ENCODE results near the gene GLT8D1. TPM values are rescaled to one million over a fixed set of nuclear protein-coding genes. Genes with fewer than 3 reads are reported as not detected.

Gene GLT8D1
- total RNA-seq, 1 donor from 2014 or later, result 49.8 TPM

DNA sequence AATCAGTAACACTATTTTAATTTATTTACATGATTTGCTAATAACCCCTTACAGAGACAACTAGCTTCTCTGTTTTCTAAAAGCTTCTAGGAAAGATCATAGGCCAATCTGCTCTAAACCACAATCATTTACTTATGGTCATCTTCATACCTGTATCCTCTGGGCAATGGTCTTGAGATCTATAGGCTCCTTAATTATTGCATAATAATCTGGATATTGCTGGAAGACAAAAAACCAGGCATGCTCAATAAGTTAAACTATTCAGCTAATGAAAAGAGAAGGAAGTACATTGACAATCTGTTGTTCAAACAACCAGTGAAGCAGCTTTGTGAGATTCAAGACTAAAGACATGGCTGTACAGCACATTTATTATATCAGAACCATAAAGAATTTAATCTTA, 54.0 kb downstream of the GLT8D1 start:
- TF ChIP-seq, protein P1, sequence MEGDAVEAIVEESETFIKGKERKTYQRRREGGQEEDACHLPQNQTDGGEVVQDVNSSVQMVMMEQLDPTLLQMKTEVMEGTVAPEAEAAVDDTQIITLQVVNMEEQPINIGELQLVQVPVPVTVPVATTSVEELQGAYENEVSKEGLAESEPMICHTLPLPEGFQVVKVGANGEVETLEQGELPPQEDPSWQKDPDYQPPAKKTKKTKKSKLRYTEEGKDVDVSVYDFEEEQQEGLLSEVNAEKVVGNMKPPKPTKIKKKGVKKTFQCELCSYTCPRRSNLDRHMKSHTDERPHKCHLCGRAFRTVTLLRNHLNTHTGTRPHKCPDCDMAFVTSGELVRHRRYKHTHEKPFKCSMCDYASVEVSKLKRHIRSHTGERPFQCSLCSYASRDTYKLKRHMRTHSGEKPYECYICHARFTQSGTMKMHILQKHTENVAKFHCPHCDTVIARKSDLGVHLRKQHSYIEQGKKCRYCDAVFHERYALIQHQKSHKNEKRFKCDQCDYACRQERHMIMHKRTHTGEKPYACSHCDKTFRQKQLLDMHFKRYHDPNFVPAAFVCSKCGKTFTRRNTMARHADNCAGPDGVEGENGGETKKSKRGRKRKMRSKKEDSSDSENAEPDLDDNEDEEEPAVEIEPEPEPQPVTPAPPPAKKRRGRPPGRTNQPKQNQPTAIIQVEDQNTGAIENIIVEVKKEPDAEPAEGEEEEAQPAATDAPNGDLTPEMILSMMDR (IDR thresholded peaks at IDR 0.05; ENCODE audit: insufficient read depth, low read length, severe bottlenecking), result no peak
- no peak for FAIRE-seq
- H3K4me3 ChIP-seq (ENCODE audit: low read depth, low read length), result no peak overlapping the region
- peaks cover 6% of the 10 kb centered on the region for H3K36me3 ChIP-seq (ENCODE audit: control insufficient read depth, insufficient read depth, low read length)
- DNase-seq (ENCODE audit: low read depth), result no peak
- H3K27me3 ChIP-seq (ENCODE audit: control insufficient read depth, insufficient read depth, low read length), result no peaks in the 10 kb centered on the region

DNA sequence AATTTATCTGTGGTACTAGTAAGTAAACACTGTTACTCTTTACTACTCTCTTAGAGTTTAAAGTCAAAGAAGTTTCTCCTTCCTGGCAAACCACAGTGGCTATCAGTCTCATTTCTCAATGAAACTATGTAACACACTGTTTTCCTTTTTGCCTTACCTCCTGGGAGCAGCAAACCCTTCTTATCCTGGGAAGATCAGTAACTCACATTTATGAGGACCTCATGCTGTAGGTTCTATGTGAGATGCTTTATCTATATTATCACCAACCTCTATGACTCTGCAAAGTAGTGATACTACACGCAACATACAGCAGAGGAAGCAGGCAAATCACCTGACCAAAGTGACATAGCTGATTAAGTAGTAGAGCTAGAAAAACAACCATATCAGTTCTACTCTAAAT, 55.2 kb downstream of the GLT8D1 start:
- Histone ChIP-seq H3K27me3 (ENCODE audit: control insufficient read depth, insufficient read depth, low read length) (no peaks in the 10 kb centered on the region), H3K4me3 (ENCODE audit: low read depth, low read length) (no peak overlapping the region), H3K36me3 (ENCODE audit: control insufficient read depth, insufficient read depth, low read length) (peaks cover 6% of the 10 kb centered on the region)
- FAIRE-seq (no peak), DNase-seq (ENCODE audit: low read depth) (no peak)
- TF ChIP-seq, protein P1 (IDR thresholded peaks at IDR 0.05; ENCODE audit: insufficient read depth, low read length, severe bottlenecking), result no peak

DNA sequence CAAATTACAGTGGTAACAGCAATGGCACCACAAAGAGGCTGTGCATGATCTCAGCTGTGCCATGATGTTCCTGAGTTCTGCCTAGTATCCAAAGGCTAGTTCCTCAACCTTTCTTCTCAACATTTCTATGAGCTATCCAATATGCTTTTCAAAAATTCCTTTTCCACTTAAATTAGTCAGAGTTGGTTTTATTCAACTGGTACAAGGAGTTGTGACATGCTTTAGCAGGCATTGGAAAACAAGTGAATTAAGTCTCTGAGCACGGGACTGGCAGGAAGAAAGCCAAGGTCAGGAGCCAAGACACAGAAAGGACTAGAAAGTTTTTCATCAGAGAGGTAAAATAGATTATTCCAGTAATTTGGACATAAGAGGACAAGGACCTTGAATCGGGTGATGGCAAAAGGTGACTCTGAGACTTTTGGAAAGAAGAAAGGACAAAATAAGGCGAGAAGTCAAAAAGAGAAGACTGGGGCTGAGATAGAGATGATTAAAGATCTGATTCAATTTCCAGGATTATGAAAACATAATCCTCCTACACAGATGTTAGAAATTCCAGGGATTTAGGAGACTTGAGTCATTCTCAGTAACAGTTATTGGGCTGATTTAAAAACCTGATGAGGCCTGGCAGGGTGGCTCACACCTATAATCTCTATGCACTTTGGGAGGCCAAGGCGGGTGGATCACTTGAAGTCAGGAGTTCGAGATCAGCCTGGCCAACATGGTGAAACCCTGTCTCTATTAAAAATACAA, 56.0 kb downstream of the GLT8D1 start:
- peaks cover 6% of the 10 kb centered on the region for H3K36me3 ChIP-seq (ENCODE audit: control insufficient read depth, insufficient read depth, low read length)
- DNase-seq (ENCODE audit: low read depth), result peak; percentile 21
- FAIRE-seq, result no peak
- TF ChIP-seq, protein P1 (IDR thresholded peaks at IDR 0.05; ENCODE audit: insufficient read depth, low read length, severe bottlenecking), result no peak
- no peaks in the 10 kb centered on the region for H3K27me3 ChIP-seq (ENCODE audit: control insufficient read depth, insufficient read depth, low read length)
- no peak overlapping the region for H3K4me3 ChIP-seq (ENCODE audit: low read depth, low read length)

DNA sequence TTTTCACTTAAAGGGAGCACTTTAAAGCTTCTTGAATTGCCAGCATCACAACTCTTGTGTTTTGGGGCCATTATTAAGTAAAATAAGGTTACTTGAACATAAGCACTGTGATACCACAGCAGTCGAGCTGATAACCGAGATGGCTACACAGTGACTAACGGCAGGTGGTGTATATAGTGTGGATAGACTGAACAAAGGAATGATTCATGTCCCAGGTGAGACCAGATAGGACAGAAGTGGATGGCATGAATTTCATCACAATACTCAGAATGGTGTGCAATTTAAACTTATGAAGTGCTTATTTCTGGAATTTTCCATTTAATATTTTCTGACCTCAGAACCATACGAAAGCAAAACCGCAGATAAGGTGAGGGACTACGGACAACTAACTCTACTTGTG, 60.0 kb downstream of the GLT8D1 start:
- peak; percentile 52 for DNase-seq (ENCODE audit: low read depth)
- TF ChIP-seq, protein P1 (IDR thresholded peaks at IDR 0.05; ENCODE audit: insufficient read depth, low read length, severe bottlenecking), result no peak
- H3K4me3 ChIP-seq (ENCODE audit: low read depth, low read length), result no peak overlapping the region
- H3K27me3 ChIP-seq (ENCODE audit: control insufficient read depth, insufficient read depth, low read length), result no peaks in the 10 kb centered on the region
- H3K36me3 ChIP-seq (ENCODE audit: control insufficient read depth, insufficient read depth, low read length), result peaks cover 9% of the 10 kb centered on the region
- no peak for FAIRE-seq

Other genes starting within 250 kb of the GLT8D1 start
- gene STAB1, start 210.5 kb downstream of the GLT8D1 start, total RNA-seq, result under 0.01 and 0.13 TPM in 2 replicates
- gene NT5DC2, start 171.9 kb downstream of the GLT8D1 start, total RNA-seq, result 29.7 and 35.5 TPM in 2 replicates
- gene UQCC5, start 169.2 kb downstream of the GLT8D1 start, total RNA-seq, result 0.79 and 5.6 TPM in 2 replicates
- 72.5 and 95.6 TPM in 2 replicates for gene PBRM1, start 19.9 kb downstream of the GLT8D1 start, total RNA-seq
- gene GNL3, start 19.8 kb downstream of the GLT8D1 start, total RNA-seq, result 167 and 232 TPM in 2 replicates
- 51.1 and 57.9 TPM in 2 replicates for gene SPCS1, start 315 bp upstream of the GLT8D1 start, total RNA-seq
- 20.5 and 24.8 TPM in 2 replicates for gene NEK4, start 65.1 kb upstream of the GLT8D1 start, total RNA-seq
- gene ITIH1, start 71.8 kb upstream of the GLT8D1 start, total RNA-seq, result not detected in 2 replicates
- gene ITIH3, start 89.0 kb upstream of the GLT8D1 start, total RNA-seq, result not detected in 2 replicates
- 0.26 and 1.8 TPM in 2 replicates for gene ITIH4, start 124.9 kb upstream of the GLT8D1 start, total RNA-seq
- gene MUSTN1, start 129.2 kb upstream of the GLT8D1 start, total RNA-seq, result not detected in 2 replicates
- 7.9 and 11.0 TPM in 2 replicates for gene STIMATE, start 191.8 kb upstream of the GLT8D1 start, total RNA-seq